Tibial artery (tissue), 4 donors: ENCODE results near the gene LRIG2.
"Not testable (repeated sequence)": the region's sequence is repeated elsewhere in the genome, so short reads cannot be mapped to it uniquely, and the experiment has no call there.

ENCODE experiments used
- DNase-seq, 2 donors: peaks; one replicate each; pipeline ENCODE4 v3.0.0-alpha.2; 2019
- H3K27ac ChIP-seq, 2 donors: fragments of 200-600 bp; sonication (generic) in 1 of 2; 1 replicate in 1 of 2; 2 replicates in 1 of 2; pipeline ENCODE4 v1.5.1; 2018 to 2019; ENCODE audit warnings: mild to moderate bottlenecking in 1 of 2
- H3K27me3 ChIP-seq, 2 donors: fragments of 200-600 bp; sonication (generic) in 1 of 2; one replicate each; pipeline versions ENCODE4 v1.5.1 to v1.6.0; 2016 to 2019
- H3K36me3 ChIP-seq, 3 donors: fragments of 200-600 bp; sonication (generic) in 2 of 3; one replicate each; pipeline ENCODE4 v1.5.1; 2016 to 2019; ENCODE audit warnings: mild to moderate bottlenecking in 2 of 3
- H3K4me1 ChIP-seq, 4 donors: fragments of 200-600 bp; sonication (generic) in 2 of 4; 1 replicate in 3 of 4; 2 replicates in 1 of 4; pipeline ENCODE4 v1.5.1; 2016 to 2019
- H3K4me3 ChIP-seq, 2 donors: fragments of 200-600 bp; sonication (generic) in 1 of 2; 1 replicate in 1 of 2; 2 replicates in 1 of 2; pipeline ENCODE4 v1.5.1; 2018 to 2019; ENCODE audit warnings: mild to moderate bottlenecking in 2 of 2
- H3K9me3 ChIP-seq, 3 donors: fragments of 200-600 bp; sonication (generic) in 1 of 3; one replicate each; pipeline ENCODE4 v1.5.1; 2016 to 2019
- CTCF ChIP-seq, 2 experiments: fragments of 200-600 bp in 1 of 2; fragments of 450-650 bp in 1 of 2; IDR thresholded peaks; one replicate each; pipeline ENCODE4 v1.5.1; 2017 to 2019; ENCODE audit warnings: antibody characterized with exemption in 2 of 2, mild to moderate bottlenecking in 1 of 2, moderate library complexity in 1 of 2
- intact Hi-C: fragments of 100-400 bp; cut with DNase I; formaldehyde crosslinking; loops from one replicate; pipeline ENCODE4 v1.15.0; 2023; ENCODE audit warnings: low total_unique reads

Gene LRIG2

GRCh38 chr1:113042285-113043143 lies 30.5 kb upstream of the LRIG2 start:
- peak; percentile 65 to 74 for TF ChIP-seq CTCF (IDR thresholded peaks at IDR 0.05)
- Histone ChIP-seq H3K4me3 (no peak overlapping the region), H3K36me3 (no peaks in the 10 kb centered on the region), H3K4me1 (peaks cover 0 to 8% (median 0%) of the 10 kb centered on the region in 4 donors), H3K9me3 (no peaks in the 10 kb centered on the region), H3K27me3 (no peaks in the 10 kb centered on the region), H3K27ac (no peak overlapping the region)
- intact Hi-C loops = loop anchor here (2.0 to 5.0 kb wide), 2 partner anchors 162 to 1080 kb away; no protein-coding TSS in a partner anchor
- peak; percentile 78 to 79 for DNase-seq

DNA sequence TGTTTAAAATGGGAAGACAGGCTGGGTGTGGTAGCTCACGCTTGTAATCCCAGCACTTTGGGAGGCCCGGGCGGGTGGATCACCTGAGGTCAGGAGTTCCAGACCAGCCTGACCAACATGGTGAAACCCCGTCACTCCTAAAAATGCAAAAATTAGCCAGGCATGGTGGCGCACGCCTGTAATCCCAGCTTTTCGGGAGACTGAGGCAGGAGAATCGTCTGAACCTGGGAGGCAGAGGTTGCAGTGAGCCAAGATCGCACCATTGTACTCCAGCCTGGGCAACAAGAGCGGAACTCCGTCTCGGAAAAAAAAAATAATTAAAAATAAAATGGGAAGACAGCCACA lies 29.9 kb upstream of the LRIG2 start:
- not testable (repeated sequence) for H3K27ac ChIP-seq

GRCh38 chr1:113046569-113046968 lies 26.4 kb upstream of the LRIG2 start:
- no peak for DNase-seq
- H3K4me3 ChIP-seq = no peak overlapping the region
- H3K4me1 ChIP-seq = peaks cover 0 to 8% (median 0%) of the 10 kb centered on the region in 4 donors
- H3K27ac ChIP-seq = no peak overlapping the region
- no peaks in the 10 kb centered on the region for H3K36me3 ChIP-seq
- intact Hi-C loops = no loop called here
- H3K27me3 ChIP-seq = no peaks in the 10 kb centered on the region
- no peak for TF ChIP-seq CTCF (IDR thresholded peaks at IDR 0.05)
- no peaks in the 10 kb centered on the region for H3K9me3 ChIP-seq

More for the DNA sequence above, 29.9 kb upstream of the LRIG2 start:
- H3K4me3 ChIP-seq, H3K36me3 ChIP-seq, H3K4me1 ChIP-seq, H3K9me3 ChIP-seq, H3K27me3 ChIP-seq, DNase-seq: not testable (repeated sequence)
- intact Hi-C loops = loop anchor here (2.0 to 5.0 kb wide), 2 partner anchors 162 to 1081 kb away; no protein-coding TSS in a partner anchor

DNA sequence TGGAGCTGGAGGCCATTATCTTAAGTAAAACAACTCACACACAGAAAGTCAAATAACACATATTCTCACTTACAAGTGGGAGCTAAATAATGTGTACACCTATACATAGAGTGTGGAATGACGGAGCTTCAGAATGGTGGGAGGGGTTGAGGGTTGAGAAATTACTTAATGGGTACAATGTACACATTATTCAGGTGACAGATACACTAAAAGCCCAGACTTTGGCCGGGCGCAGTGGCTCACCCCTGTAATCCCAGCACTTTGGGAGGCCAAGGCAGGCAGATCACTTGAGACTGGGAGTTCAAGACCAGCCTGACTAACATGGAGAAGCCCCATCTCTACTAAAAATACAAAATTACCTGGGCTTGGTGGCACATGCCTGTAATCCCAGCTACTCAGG lies 24.9 kb upstream of the LRIG2 start:
- H3K4me1 ChIP-seq = no peaks in the 10 kb centered on the region
- intact Hi-C loops = no loop called here
- no peak for DNase-seq

DNA sequence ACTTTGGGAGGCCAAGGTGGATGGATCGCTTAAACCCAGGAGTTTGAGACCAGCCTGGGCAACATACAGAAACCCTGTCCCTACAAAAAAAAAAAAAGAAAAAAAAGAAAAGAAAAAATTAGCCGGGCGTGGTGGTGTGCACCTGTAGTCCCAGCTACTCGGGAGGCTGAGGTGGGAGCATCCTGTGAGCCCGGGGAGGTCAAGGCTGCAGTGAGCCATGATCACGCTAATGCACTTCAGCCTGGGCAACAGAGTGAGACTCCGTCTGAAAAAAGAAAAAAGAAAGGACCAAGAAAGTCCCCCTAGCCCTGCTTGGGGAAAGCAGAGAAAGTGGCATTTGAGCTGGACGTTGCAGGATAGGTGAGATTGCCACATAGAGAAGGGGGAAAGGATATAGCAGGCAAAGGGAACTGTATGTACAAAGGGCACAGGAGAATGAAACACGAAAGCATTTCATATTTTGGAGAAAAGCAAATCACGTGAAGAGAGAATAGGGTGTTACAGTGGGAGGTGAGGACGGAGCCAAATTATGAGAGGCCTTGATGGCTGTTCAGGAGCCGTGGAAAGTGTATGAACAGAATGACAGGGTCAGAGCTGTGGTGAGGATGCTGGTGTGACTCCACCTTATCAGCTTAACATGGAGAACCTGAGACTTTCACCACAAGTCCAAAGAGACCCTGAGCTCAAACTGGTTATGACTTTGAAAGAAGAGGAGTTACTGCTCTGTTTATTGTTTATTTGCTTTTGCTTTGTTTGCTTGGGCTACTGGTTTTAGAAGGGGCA lies 19.5 kb upstream of the LRIG2 start:
- H3K9me3 ChIP-seq = no peaks in the 10 kb centered on the region
- no peaks in the 10 kb centered on the region for H3K4me1 ChIP-seq
- TF ChIP-seq CTCF (IDR thresholded peaks at IDR 0.05) = no peak
- intact Hi-C loops = no loop called here
- H3K27me3 ChIP-seq = no peaks in the 10 kb centered on the region
- H3K27ac ChIP-seq = no peak overlapping the region
- no peak overlapping the region for H3K4me3 ChIP-seq
- DNase-seq = no peak
- no peaks in the 10 kb centered on the region for H3K36me3 ChIP-seq

More for the DNA sequence above, 24.9 kb upstream of the LRIG2 start:
- TF ChIP-seq CTCF (IDR thresholded peaks at IDR 0.05) = no peak
- Histone ChIP-seq H3K27me3 (no peaks in the 10 kb centered on the region), H3K9me3 (no peaks in the 10 kb centered on the region), H3K4me3 (no peak overlapping the region), H3K27ac (no peak overlapping the region), H3K36me3 (no peaks in the 10 kb centered on the region)

DNA sequence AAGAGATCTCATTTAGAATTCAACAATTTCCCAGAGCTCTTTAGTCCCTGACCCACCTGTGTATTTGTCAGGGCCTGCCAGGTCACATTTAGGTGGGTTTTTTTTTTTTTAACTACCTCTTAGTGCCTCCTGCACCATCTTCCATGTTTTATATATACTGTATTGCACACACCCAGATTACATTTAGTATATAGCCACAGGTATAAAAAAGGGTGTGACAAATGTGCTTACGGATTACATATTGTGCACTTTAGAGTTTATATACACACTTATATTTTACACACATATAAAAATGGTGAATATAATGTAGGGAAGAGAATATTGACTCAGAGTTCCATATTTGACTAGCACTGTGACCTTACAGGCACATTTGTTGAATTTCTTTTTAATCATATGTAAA lies 17.4 kb upstream of the LRIG2 start:
- H3K27ac ChIP-seq = no peak overlapping the region
- H3K27me3 ChIP-seq = no peaks in the 10 kb centered on the region
- intact Hi-C loops = no loop called here
- TF ChIP-seq CTCF (IDR thresholded peaks at IDR 0.05) = no peak
- H3K4me3 ChIP-seq = no peak overlapping the region
- no peak for DNase-seq
- no peaks in the 10 kb centered on the region for H3K36me3 ChIP-seq
- no peaks in the 10 kb centered on the region for H3K4me1 ChIP-seq
- H3K9me3 ChIP-seq = no peaks in the 10 kb centered on the region
